Activated CD4-positive, alpha-beta T cell treated with anti-CD3 and anti-CD28 coated beads for 1 hour (primary cell): ENCODE data around the gene LRP1B.
"Not testable (repeated sequence)": the region's sequence is repeated elsewhere in the genome, so short reads cannot be mapped to it uniquely, and the experiment has no call there.

Experiments
- DNase-seq: peaks from one replicate; pipeline ENCODE4 v3.0.0-alpha.2; 2020

The LRP1B gene

DNA sequence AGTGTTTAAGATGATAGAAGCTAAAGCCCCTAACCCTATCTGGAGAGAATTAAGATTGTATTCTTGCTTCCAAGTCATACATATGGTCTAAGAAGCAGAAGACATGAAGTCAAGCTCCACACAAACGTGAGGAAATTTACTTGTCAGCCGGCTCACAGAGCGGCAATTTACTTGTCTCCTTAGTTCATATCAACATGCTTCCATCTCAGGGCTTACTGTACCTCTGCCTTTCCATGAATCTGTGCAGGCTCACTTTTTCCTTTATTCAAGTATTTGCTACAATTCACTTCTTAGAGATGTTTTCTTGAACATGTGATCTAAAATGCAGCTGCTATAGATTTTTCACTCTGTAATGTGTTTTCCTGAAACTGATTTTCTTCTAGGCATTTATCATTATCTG, 1386.4 kb downstream of the LRP1B start:
- DNase-seq = no peak

- DNase-seq = no peak
These were observed 1393.8 kb downstream of the LRP1B start for GRCh38 chr2:140737006-140737405.

DNA sequence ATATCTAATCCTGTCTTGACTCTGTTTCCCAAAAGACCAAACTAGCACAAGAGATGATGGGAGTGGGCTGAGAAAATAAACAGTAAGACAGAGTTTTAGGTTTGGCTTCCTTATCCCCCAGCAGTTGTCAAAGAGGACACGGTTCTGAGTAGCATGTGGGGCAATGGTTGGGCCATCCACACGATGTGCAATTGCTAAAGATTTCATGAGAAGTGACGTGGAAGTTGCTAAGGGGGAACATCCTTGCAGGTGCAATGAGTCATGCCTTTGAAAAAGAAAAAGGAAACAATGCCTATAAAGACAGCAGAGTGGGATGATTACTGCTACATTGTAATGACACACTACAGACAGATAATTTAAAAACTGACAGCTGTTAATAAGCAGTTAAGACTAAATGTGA, 1395.8 kb downstream of the LRP1B start:
- no peak for DNase-seq

DNA sequence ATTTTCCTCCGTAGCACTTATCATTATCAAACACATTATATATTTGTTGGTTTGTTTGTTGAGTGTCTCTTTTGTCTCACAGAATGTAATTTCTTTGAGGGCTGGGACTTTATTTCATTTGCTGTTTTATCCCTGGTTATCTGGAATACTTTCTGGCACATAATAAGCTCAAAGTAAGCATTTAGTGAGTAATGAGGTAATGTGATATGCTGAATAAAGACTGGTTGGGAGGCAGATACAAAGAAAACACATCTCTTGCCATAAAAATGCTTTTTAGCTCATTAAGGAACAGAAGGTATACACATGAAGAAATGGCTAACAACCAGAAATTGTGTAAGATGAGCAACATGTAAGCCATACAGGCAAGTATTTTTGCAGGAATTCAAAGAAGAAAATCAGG, 1411.8 kb downstream of the LRP1B start:
- DNase-seq = no peak

GRCh38 chr2:140717481-140717880, 1413.3 kb downstream of the LRP1B start:
- no peak for DNase-seq

DNA sequence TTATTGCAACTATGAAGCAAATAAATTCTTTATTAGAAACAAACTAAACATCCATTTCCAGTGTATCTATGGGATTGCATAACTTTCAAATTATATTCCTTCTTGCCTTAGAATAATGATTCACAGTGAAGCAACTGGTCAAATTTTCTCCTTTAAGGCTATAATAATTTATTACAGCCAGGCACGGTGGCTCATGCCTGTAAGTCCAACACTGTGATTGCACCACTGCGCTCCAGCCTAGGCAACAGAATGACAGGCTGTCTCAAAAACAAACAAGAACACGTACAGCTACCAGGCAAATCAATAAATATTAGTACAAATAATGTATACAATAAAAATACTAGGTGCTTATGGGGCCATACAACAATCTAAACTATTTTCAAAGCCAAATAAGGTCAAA, 1416.2 kb downstream of the LRP1B start:
- no peak for DNase-seq

DNA sequence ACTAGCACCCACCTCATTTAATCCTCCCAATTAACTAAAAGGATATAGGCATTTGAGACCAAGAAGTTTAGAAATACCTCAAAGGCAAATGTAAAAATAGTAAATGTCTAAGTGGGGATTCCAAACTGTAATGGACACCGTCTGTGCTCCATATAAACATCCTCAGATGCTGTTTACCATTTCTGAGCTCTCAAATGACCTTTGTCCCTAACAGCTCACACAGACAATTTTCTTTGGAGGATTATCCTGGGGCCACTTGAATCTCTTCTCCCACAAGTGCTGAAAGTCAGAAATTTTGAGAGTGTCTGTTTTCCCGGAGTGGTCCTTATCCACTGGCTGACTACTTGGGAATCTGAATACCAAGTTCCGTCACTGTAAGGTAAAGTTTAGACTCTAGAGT, 1418.9 kb downstream of the LRP1B start:
- DNase-seq = no peak

DNA sequence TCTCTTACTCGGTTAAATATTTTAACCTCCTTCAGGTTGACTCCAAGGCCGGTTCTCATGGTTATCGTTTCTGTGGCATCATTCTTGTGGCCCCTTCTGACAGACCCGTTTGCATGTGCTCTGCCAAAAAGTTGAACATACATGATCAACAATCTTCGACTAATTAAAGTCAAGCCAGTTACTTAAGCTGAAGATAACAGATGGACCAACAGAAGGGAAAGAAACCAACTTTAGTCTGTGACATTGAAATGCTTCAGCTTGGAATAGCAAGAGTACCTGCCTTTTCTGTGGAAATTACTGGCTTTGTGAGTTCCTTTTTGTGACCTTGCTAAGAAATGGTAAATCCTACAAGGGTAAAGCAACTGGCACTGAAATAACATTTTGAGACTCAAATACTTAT, 1429.1 kb downstream of the LRP1B start:
- DNase-seq = no peak

DNA sequence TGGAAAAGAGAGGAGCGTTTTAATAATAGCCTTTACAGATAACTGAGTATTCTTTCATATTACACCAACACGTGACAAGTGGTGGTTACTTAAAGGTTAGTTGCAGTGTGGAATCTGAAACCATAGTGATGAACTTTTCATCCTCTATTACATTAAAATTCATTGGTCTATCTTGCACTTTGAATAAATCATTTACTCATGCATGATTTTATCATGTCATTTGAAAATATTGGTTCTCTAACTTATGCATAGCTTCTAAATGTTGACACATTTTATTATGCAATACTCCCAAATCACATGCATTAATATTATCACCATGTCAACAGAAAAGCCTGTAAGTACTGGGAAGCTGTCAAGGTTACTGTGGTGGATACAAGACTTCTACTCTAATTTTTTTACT, 1432.2 kb downstream of the LRP1B start:
- no peak for DNase-seq

- no peak for DNase-seq
These were observed 1434.4 kb downstream of the LRP1B start for GRCh38 chr2:140696449-140696848.

DNA sequence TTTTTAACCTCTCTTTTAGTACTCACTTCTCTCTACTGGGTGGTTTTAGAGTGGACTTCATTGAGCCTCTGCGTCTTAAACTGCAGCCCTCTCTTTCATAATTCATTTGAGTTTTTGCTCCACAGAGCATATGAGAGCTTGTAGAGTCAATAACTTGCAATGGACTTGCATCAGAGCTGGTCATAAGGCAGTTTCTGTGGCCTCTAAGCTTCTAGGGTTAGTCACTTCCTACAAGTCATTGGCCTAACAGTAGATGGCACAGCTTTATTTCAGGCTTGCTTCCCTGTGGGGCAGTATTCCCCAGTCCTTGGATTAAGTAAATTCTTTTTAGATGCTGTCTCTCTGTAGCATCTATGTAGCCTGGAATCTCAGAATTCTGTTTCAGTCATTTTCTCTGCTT, 1435.7 kb downstream of the LRP1B start:
- DNase-seq = no peak

GRCh38 chr2:140687825-140688224, 1443.0 kb downstream of the LRP1B start:
- no peak for DNase-seq

- no peak for DNase-seq
These were observed 1447.2 kb downstream of the LRP1B start for GRCh38 chr2:140683658-140684057.

- DNase-seq = no peak
These were observed 1450.0 kb downstream of the LRP1B start for GRCh38 chr2:140680862-140681261.

DNA sequence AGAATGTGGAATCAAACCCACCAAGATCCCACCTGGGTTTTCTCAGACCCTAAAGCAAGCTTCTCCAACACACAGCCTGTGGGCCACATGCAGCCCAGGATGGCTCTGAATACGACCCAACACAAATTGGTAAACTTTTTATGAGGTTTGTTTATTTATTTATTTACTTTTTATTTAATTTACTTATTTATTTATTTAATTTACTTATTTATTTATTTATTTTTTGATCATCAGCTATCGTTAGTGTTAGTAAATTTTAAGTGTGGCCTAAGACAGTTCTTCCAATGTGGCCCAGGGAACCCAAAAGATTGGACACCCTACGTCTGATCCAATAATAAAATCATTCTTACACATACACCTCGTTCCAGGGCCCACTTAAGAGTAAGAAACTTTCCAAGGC, 1451.1 kb downstream of the LRP1B start:
- no peak for DNase-seq

DNA sequence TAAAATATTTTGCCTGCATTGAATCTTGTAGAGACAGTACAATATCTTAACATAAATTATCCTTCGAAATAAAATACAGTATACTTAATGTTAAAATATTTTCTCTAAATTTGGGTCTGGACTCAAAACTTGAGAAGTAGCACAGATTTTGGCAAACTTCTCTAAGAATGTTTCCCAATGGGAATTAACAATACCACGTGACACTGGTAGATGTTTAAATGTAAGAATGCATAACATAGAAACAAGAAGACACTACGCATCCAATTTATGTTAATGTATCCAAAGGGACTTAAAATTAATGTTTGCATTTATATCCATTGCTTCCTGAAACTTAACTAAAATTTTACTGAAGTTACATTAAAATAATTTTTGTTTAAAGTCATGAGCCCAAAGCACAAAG, 1460.9 kb downstream of the LRP1B start:
- DNase-seq = no peak

DNA sequence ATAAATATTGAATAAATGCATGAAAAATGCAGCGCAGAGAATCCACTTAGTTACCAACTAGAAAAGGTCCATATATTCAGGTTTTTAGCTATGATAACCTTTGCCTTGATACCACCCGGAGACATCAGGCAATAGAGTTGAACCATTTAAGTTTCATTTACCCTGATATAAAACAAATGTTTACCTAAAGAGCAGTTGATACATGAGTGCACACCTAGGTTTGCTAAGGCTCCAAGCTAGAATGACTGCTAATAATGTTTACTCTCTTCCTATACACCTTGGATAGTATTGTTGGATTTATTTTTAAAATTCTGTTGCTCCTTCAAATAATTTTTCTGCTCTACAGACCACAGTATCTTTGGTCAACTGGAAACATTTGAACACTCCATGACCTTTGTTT, 1463.6 kb downstream of the LRP1B start:
- DNase-seq = no peak

GRCh38 chr2:140662504-140662903, 1468.3 kb downstream of the LRP1B start:
- no peak for DNase-seq

- no peak for DNase-seq
These were observed 1471.8 kb downstream of the LRP1B start for GRCh38 chr2:140658760-140659692.

DNA sequence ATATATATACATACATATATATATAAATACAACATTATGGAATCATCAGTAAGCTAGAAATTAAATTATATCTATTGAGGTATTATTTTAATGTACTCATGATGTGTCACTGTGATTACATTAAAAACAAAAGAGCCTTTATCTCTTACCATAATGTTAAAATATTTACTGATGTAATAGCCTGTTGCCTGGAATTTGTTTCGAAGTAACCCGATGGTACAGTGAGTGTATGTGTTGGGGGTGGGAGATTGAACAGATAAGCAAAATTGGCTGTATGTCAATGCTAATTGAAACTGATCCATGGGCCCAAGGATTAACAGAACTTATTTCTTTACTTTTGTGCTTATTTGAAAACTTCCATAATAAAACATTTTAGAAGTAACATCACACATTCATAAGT, 1473.2 kb downstream of the LRP1B start:
- DNase-seq = no peak

DNA sequence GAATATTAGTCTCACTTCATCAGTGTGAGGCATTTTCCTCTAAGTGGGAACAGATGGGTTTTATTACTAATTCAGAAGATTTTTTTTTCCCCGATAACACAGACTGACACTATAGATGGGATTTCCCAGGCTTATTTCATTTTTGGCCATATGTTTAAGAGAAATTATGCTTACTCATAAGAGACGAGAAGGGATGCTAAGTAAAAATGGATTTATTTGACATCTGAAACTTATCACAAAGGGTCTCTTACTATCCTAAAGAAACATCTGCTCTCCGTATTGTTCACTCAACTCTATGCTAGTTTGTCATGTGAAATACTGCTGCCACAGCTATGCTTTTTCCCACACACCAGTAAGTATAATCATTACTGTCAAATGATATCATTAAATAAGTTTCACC, 1476.3 kb downstream of the LRP1B start:
- no peak for DNase-seq

DNA sequence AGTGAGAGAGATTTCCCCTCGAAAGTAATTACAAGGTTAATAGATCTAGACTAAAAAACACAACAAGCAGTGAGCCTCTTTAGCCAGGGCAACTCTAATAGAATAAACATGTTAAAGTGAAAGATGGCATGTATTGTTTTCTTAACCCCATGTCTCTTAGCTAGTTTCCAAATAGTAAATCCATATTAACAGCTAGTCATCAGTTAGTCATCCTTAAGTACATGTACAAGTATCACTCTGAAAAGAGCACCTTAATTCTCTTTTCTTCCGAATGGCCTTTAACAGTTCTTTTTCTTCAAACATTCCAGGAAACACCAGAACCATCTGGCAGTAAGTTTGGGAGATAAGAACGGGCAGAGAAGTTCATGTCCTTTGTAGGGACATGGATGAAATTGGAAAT, 1480.0 kb downstream of the LRP1B start:
- DNase-seq = no peak

DNA sequence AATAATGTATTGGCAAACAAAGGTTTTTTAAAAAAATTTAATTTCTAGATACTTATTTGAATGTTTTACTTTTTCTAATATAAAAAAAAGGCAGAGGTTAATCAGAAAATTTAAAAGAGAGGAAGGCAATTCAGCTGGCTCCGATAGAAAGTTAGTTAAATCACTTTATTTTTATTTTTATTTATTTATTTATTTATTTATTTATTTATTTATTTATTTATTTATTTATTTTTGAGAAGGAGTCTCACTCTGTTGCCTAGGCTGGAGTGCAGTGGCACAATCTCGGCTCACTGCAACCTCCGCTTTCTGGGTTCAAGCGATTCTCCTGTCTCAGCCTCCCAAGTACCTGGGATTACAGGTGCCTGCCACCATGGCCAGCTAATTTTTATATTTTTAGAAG, 1480.7 kb downstream of the LRP1B start:
- DNase-seq = not testable (repeated sequence)

GRCh38 chr2:140648393-140648792, 1482.4 kb downstream of the LRP1B start:
- DNase-seq = no peak

- no peak for DNase-seq
These were observed 1487.0 kb downstream of the LRP1B start for GRCh38 chr2:140643761-140644187.
